T-helper 1 cell (primary cell): Measurements from ENCODE around the gene HOXD12.

Experiments used
- DNase-seq, 5 donors: peaks; one replicate each; pipeline ENCODE4 v3.0.0-alpha.2; 2012 to 2020

Gene HOXD12

GRCh38 chr2:176136374-176137251, 37.0 kb downstream of the HOXD12 start:
- DNase-seq = no peak

GRCh38 chr2:176137252-176137580, 37.6 kb downstream of the HOXD12 start:
- no peak for DNase-seq

- DNase-seq = no peak
Observed at GRCh38 chr2:176137906-176138305, 38.3 kb downstream of the HOXD12 start.

- no peak for DNase-seq
Observed at GRCh38 chr2:176138526-176138922, 38.9 kb downstream of the HOXD12 start.

- no peak for DNase-seq
Observed at GRCh38 chr2:176138923-176139660, 39.5 kb downstream of the HOXD12 start.

- no peak for DNase-seq
Observed at GRCh38 chr2:176139661-176140512, 40.3 kb downstream of the HOXD12 start.

GRCh38 chr2:176140513-176141317, 41.1 kb downstream of the HOXD12 start:
- peak in 4 of 5 donors; percentile 35 to 67 (median 46) for DNase-seq

- no peak for DNase-seq
Observed at GRCh38 chr2:176142281-176142680, 42.7 kb downstream of the HOXD12 start.

GRCh38 chr2:176145085-176145969, 45.7 kb downstream of the HOXD12 start:
- no peak for DNase-seq

GRCh38 chr2:176146101-176146500, 46.5 kb downstream of the HOXD12 start:
- DNase-seq = no peak

GRCh38 chr2:176146645-176147044, 47.0 kb downstream of the HOXD12 start:
- DNase-seq = no peak

- no peak for DNase-seq
Observed at GRCh38 chr2:176147210-176147799, 47.7 kb downstream of the HOXD12 start.

- no peak for DNase-seq
Observed at GRCh38 chr2:176147800-176148496, 48.4 kb downstream of the HOXD12 start.

- DNase-seq = no peak
Observed at GRCh38 chr2:176148751-176149421, 49.3 kb downstream of the HOXD12 start.

GRCh38 chr2:176149481-176149938, 49.9 kb downstream of the HOXD12 start:
- no peak for DNase-seq

GRCh38 chr2:176149939-176150583, 50.5 kb downstream of the HOXD12 start:
- DNase-seq = no peak

- DNase-seq = no peak
Observed at GRCh38 chr2:176150584-176151441, 51.2 kb downstream of the HOXD12 start.
